GM21447 (cell line): ENCODE measurements around the gene TNFRSF6B.
"Not testable (repeated sequence)": the region's sequence is repeated elsewhere in the genome, so short reads cannot be mapped to it uniquely, and the experiment has no call there.

Experiments used
- ATAC-seq: cut with Tn5 transposase; IDR thresholded peaks from one replicate; pipeline ENCODE4 v1.9.1; 2021; ENCODE audit not compliant: unreplicated experiment

The TNFRSF6B gene

GRCh38 chr20:63661959-63662812, 34.3 kb upstream of the TNFRSF6B start:
- ATAC-seq, result no peak

- no peak for ATAC-seq
These were observed 33.7 kb upstream of the TNFRSF6B start for GRCh38 chr20:63662813-63663189.

- no peak for ATAC-seq
These were observed 33.0 kb upstream of the TNFRSF6B start for GRCh38 chr20:63663332-63664066.

GRCh38 chr20:63664143-63664851, 32.2 kb upstream of the TNFRSF6B start:
- ATAC-seq, result no peak

GRCh38 chr20:63664861-63665594, 31.4 kb upstream of the TNFRSF6B start:
- ATAC-seq, result no peak

- ATAC-seq, result no peak
These were observed 30.7 kb upstream of the TNFRSF6B start for GRCh38 chr20:63665708-63666107.

- no peak for ATAC-seq
These were observed 28.6 kb upstream of the TNFRSF6B start for GRCh38 chr20:63667858-63668257.

GRCh38 chr20:63668351-63668750, 28.1 kb upstream of the TNFRSF6B start:
- ATAC-seq, result no peak

GRCh38 chr20:63671695-63672094, 24.8 kb upstream of the TNFRSF6B start:
- ATAC-seq, result not testable (repeated sequence)

- ATAC-seq, result no peak
These were observed 23.8 kb upstream of the TNFRSF6B start for GRCh38 chr20:63672666-63673065.

GRCh38 chr20:63673951-63674350, 22.5 kb upstream of the TNFRSF6B start:
- no peak for ATAC-seq

GRCh38 chr20:63675681-63676368, 20.6 kb upstream of the TNFRSF6B start:
- no peak for ATAC-seq

- no peak for ATAC-seq
These were observed 18.4 kb upstream of the TNFRSF6B start for GRCh38 chr20:63678071-63678470.

- ATAC-seq, result no peak
These were observed 17.6 kb upstream of the TNFRSF6B start for GRCh38 chr20:63678667-63679465.

GRCh38 chr20:63679799-63680305, 16.6 kb upstream of the TNFRSF6B start:
- ATAC-seq, result no peak

GRCh38 chr20:63680427-63680826, 16.0 kb upstream of the TNFRSF6B start:
- no peak for ATAC-seq

- no peak for ATAC-seq
These were observed 15.4 kb upstream of the TNFRSF6B start for GRCh38 chr20:63680857-63681608.

- no peak for ATAC-seq
These were observed 14.8 kb upstream of the TNFRSF6B start for GRCh38 chr20:63681609-63682142.
